Glutamatergic neuron (in vitro differentiated cells): Measurements from ENCODE around the gene FAM120B. TPM values are rescaled to one million over a fixed set of nuclear protein-coding genes. Genes with fewer than 3 reads are reported as not detected.
"Not testable (repeated sequence)": the region's sequence is repeated elsewhere in the genome, so short reads cannot be mapped to it uniquely, and the experiment has no call there.

ENCODE experiments used
- DNase-seq: peaks from one replicate; pipeline ENCODE4 v3.0.0; 2022
- H3K27ac Mint-ChIP-seq: one replicate; pipeline ENCODE4 v1.8.0; 2020; ENCODE audit warnings: mild to moderate bottlenecking, mixed read lengths, inconsistent platforms; ENCODE audit not compliant: unreplicated experiment
- H3K27me3 Mint-ChIP-seq: one replicate; pipeline ENCODE4 v1.8.0; 2020; ENCODE audit warnings: mild to moderate bottlenecking, moderate library complexity, mixed read lengths, inconsistent platforms; ENCODE audit not compliant: unreplicated experiment
- H3K36me3 Mint-ChIP-seq: one replicate; pipeline ENCODE4 v1.8.0; 2020; ENCODE audit warnings: mild to moderate bottlenecking, mixed read lengths, inconsistent platforms; ENCODE audit not compliant: unreplicated experiment
- H3K4me1 Mint-ChIP-seq: one replicate; pipeline ENCODE4 v1.8.0; 2020; ENCODE audit warnings: mild to moderate bottlenecking, low read depth, mixed read lengths, inconsistent platforms; ENCODE audit not compliant: unreplicated experiment
- H3K4me3 Mint-ChIP-seq: one replicate; pipeline ENCODE4 v1.8.0; 2020; ENCODE audit warnings: mild to moderate bottlenecking, mixed read lengths, inconsistent platforms; ENCODE audit not compliant: unreplicated experiment
- H3K9me3 Mint-ChIP-seq: one replicate; pipeline ENCODE4 v1.8.0; 2020; ENCODE audit warnings: mild to moderate bottlenecking, moderate library complexity, mixed read lengths, inconsistent platforms; ENCODE audit not compliant: unreplicated experiment
- total RNA-seq: library from RNA; stranded (reverse); fragmentation: NEBNext Ultra II Directional; extraction: Animal tissue kit (Norgen Biotek cat#: 25700); gene quantifications from one replicate; pipeline ENCODE4 v1.2.1, GENCODE V29; 2021; ENCODE audit not compliant: unreplicated experiment
- TF ChIP-seq, protein P1 (sequence below): fragments of 200-600 bp; sonication (generic); IDR thresholded peaks from one replicate; pipeline ENCODE4 v1.5.0; 2021; ENCODE audit not compliant: partially characterized antibody, unreplicated experiment

The FAM120B gene
- total RNA-seq, 1 donor from 2014 or later: 48.3 TPM

DNA sequence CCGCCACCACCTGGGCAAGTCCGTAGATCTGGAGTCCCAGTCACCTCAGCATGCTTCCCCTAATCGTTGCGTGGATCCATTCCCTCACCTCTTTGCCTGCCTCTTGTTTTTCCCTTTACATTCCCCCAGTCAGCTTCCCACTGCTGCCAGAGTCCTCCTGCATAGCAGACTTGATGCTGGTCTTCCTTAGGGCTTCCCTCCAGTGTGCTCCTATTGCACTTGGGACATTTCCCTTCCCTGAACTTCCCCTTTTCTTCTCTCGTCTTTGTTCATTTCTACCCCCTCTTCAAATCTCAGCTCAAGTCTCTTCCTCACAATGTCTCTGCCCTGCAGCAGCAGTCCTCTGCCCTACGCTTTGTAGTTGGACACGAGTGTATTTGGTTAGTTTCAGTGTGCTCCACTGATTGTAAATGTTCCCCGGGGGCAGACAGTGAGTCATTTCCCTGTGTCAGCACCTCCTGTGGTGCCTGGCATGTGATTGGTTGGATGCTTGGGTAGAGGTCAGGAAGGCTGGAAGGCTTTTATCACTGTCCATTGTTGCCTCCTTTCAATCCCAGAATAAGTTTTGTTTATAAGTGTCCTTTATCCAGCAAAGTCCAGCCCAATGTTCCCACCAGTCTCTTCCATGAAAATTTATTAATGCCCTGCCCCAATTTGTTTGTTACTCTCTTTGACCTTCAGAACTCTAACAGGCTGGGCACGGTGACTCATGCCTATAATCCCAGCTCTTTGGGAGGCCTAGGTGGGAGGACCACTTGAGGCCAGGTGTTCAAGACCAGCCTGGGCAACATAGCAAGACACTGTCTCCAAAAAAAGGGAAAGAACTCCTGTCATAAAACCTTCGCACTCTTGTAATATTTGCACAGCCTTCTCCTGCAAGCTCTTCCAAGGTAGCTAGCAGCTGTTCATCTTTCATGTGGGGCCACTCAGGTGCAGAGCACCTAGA is 38.3 kb downstream of the FAM120B start:
- peaks cover 13% of the 10 kb centered on the region for H3K27me3 Mint-ChIP-seq
- H3K9me3 Mint-ChIP-seq: peaks cover 4% of the 10 kb centered on the region
- no peak for DNase-seq
- peaks cover 20% of the 10 kb centered on the region for H3K36me3 Mint-ChIP-seq
- TF ChIP-seq, protein P1, sequence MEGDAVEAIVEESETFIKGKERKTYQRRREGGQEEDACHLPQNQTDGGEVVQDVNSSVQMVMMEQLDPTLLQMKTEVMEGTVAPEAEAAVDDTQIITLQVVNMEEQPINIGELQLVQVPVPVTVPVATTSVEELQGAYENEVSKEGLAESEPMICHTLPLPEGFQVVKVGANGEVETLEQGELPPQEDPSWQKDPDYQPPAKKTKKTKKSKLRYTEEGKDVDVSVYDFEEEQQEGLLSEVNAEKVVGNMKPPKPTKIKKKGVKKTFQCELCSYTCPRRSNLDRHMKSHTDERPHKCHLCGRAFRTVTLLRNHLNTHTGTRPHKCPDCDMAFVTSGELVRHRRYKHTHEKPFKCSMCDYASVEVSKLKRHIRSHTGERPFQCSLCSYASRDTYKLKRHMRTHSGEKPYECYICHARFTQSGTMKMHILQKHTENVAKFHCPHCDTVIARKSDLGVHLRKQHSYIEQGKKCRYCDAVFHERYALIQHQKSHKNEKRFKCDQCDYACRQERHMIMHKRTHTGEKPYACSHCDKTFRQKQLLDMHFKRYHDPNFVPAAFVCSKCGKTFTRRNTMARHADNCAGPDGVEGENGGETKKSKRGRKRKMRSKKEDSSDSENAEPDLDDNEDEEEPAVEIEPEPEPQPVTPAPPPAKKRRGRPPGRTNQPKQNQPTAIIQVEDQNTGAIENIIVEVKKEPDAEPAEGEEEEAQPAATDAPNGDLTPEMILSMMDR: no peak
- H3K27ac Mint-ChIP-seq: peak overlapping the region; percentile 66
- H3K4me1 Mint-ChIP-seq: peaks cover 23% of the 10 kb centered on the region
- H3K4me3 Mint-ChIP-seq: no peak overlapping the region

DNA sequence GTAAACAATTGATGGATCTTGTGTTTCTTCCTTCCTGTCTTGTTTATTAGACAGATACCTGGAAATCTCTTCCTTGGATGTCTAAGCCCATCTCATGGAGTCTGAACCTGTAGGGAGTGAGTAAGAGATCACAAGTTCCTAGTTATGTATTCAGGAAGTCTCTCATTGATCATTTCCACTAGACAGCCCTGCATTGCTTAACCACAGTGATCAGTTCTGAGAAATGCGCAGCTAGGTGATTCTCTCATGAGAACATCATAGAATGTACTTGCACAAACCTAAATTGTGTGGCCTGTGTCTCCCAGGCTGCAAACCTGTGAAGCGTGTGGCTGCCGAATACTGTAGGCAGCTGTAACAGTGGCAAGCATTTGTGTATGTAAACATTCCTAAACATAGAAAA is 39.1 kb downstream of the FAM120B start:
- Mint-ChIP-seq H3K9me3 (peaks cover 2% of the 10 kb centered on the region), H3K27me3 (peaks cover 13% of the 10 kb centered on the region), H3K36me3 (peaks cover 20% of the 10 kb centered on the region), H3K4me1 (peaks cover 23% of the 10 kb centered on the region), H3K4me3 (no peak overlapping the region), H3K27ac (no peak overlapping the region)
- DNase-seq: no peak
- TF ChIP-seq, protein P1: no peak

DNA sequence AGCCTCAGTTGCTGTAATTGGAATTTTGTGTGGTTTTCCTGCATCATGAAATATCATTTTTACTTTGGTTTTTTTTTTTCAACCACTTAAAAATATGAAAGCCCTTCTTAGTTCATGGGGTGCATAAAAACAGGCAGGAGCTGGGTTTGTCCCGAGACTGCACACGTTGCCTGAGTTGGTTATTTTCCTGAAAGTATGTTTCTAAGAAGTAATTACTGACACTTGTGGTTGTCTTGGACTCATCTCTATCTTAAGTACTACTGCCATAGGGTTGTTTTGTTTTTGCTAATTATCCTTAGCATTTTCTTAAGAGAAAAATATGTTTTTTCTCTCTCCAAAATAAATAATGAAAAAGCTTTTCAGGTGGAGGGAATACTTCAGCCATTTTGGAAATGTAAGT is 40.1 kb downstream of the FAM120B start:
- H3K27ac Mint-ChIP-seq: no peak overlapping the region
- H3K36me3 Mint-ChIP-seq: peaks cover 29% of the 10 kb centered on the region
- peaks cover 6% of the 10 kb centered on the region for H3K9me3 Mint-ChIP-seq
- no peak overlapping the region for H3K4me3 Mint-ChIP-seq
- DNase-seq: no peak
- H3K27me3 Mint-ChIP-seq: peaks cover 12% of the 10 kb centered on the region
- TF ChIP-seq, protein P1: no peak
- H3K4me1 Mint-ChIP-seq: peaks cover 23% of the 10 kb centered on the region

- Mint-ChIP-seq H3K27me3 (peaks cover 7% of the 10 kb centered on the region), H3K36me3 (peaks cover 33% of the 10 kb centered on the region), H3K9me3 (peaks cover 7% of the 10 kb centered on the region), H3K27ac (no peak overlapping the region), H3K4me1 (peaks cover 20% of the 10 kb centered on the region), H3K4me3 (no peak overlapping the region)
- TF ChIP-seq, protein P1: no peak
- no peak for DNase-seq
These were observed 40.5 kb downstream of the FAM120B start for GRCh38 chr6:170347091-170347490.

DNA sequence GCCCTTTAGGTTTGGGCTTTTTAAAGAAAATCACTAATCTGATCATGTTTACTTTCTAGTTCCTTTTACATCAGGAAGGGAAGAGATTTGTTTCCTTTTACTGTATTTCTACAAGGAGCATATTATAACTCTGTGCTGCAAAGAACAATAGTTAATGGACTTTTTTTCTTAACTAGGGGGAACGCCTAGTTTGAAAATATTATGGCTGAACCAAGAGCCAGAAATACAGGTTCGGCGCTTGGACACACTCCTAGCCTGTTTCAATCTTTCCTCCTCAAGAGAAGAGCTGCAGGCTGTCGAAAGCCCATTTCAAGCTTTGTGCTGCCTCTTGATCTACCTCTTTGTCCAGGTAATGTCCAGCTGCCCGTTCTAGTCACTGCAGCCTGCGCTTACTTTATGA is 41.4 kb downstream of the FAM120B start:
- DNase-seq: no peak
- peaks cover 7% of the 10 kb centered on the region for H3K27me3 Mint-ChIP-seq
- peaks cover 13% of the 10 kb centered on the region for H3K4me1 Mint-ChIP-seq
- no peak overlapping the region for H3K27ac Mint-ChIP-seq
- peaks cover 7% of the 10 kb centered on the region for H3K9me3 Mint-ChIP-seq
- TF ChIP-seq, protein P1: no peak
- H3K4me3 Mint-ChIP-seq: no peak overlapping the region
- peaks cover 42% of the 10 kb centered on the region for H3K36me3 Mint-ChIP-seq

GRCh38 chr6:170351456-170351855 is 44.9 kb downstream of the FAM120B start:
- H3K4me3 Mint-ChIP-seq, H3K27ac Mint-ChIP-seq, H3K27me3 Mint-ChIP-seq, DNase-seq, H3K4me1 Mint-ChIP-seq: not testable (repeated sequence)
- Mint-ChIP-seq H3K9me3 (peaks cover 10% of the 10 kb centered on the region), H3K36me3 (peaks cover 45% of the 10 kb centered on the region)

- H3K4me1 Mint-ChIP-seq, DNase-seq, H3K27ac Mint-ChIP-seq, H3K27me3 Mint-ChIP-seq, H3K4me3 Mint-ChIP-seq: not testable (repeated sequence)
- peaks cover 10% of the 10 kb centered on the region for H3K9me3 Mint-ChIP-seq
- peaks cover 45% of the 10 kb centered on the region for H3K36me3 Mint-ChIP-seq
These were observed 48.6 kb downstream of the FAM120B start for GRCh38 chr6:170355190-170355589.
